ENCODE results near the gene CDH16.

Gene CDH16

GRCh38 chr16:66928702-66929388 lies 10.2 kb upstream of the CDH16 start:
- TF ChIP-seq CTCF (IDR thresholded peaks at IDR 0.05) = no peak
- Histone ChIP-seq H3K27ac (no peak overlapping the region), H3K27me3 (peaks cover 40% of the 10 kb centered on the region), H3K4me1 (ENCODE audit: control insufficient read depth in 1 of 2, insufficient read depth in 1 of 2, low read depth in 1 of 2, low read length in 1 of 2) (peaks cover 8 to 19% of the 10 kb centered on the region in 2 experiments), H3K36me3 (peaks cover 10% of the 10 kb centered on the region), H3K4me3 (ENCODE audit: low read depth in 1 of 2, low read length in 1 of 2) (no peak overlapping the region), H3K9me3 (no peaks in the 10 kb centered on the region)

- Histone ChIP-seq H3K4me1 (ENCODE audit: control insufficient read depth in 1 of 2, insufficient read depth in 1 of 2, low read depth in 1 of 2, low read length in 1 of 2) (peaks cover under 1 to 11% of the 10 kb centered on the region in 2 experiments), H3K36me3 (peaks cover 10% of the 10 kb centered on the region), H3K27me3 (peaks cover 48% of the 10 kb centered on the region), H3K9me3 (no peaks in the 10 kb centered on the region), H3K4me3 (ENCODE audit: low read depth in 1 of 2, low read length in 1 of 2) (no peak overlapping the region), H3K27ac (no peak overlapping the region)
- TF ChIP-seq CTCF (IDR thresholded peaks at IDR 0.05) = no peak
Observed at GRCh38 chr16:66927918-66928649, 9.4 kb upstream of the CDH16 start.

DNA sequence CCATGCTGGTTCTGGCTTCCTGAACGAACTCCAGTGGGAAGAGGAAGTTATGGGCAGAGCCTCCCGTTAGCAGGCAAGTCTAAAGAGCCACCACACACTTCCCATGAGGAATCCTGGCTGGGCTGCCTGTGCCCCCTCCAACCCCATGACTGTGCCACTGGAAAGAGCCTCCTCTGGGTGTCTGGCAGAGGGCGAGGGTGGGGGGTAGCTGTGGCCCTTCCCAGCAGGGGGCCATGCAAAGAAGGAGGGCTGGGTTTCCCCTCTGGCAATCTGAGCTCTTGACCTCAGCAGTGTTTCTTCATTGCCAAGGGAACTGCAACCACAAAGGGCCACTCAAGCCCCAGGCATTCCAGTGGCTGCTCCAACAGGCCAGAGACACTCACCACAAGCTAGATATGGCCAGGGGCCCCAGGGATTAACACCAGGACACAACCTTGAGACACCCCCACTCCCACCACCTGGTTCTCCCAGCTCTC lies 8.3 kb upstream of the CDH16 start:
- H3K9me3 ChIP-seq = no peaks in the 10 kb centered on the region
- H3K27me3 ChIP-seq = peaks cover 59% of the 10 kb centered on the region
- peaks cover 0 to 10% of the 10 kb centered on the region in 2 experiments for H3K4me1 ChIP-seq (ENCODE audit: control insufficient read depth in 1 of 2, insufficient read depth in 1 of 2, low read depth in 1 of 2, low read length in 1 of 2)
- H3K36me3 ChIP-seq = peaks cover 3% of the 10 kb centered on the region
- H3K27ac ChIP-seq = no peak overlapping the region
- TF ChIP-seq CTCF (IDR thresholded peaks at IDR 0.05) = no peak
- no peak overlapping the region for H3K4me3 ChIP-seq (ENCODE audit: low read depth in 1 of 2, low read length in 1 of 2)

- H3K9me3 ChIP-seq = no peaks in the 10 kb centered on the region
- H3K4me1 ChIP-seq (ENCODE audit: control insufficient read depth in 1 of 2, insufficient read depth in 1 of 2, low read depth in 1 of 2, low read length in 1 of 2) = peaks cover 0 to 10% of the 10 kb centered on the region in 2 experiments
- TF ChIP-seq CTCF (IDR thresholded peaks at IDR 0.05) = no peak
- H3K36me3 ChIP-seq = no peaks in the 10 kb centered on the region
- no peak overlapping the region for H3K27ac ChIP-seq
- H3K27me3 ChIP-seq = peaks cover 65% of the 10 kb centered on the region
- no peak overlapping the region for H3K4me3 ChIP-seq (ENCODE audit: low read depth in 1 of 2, low read length in 1 of 2)
Observed at GRCh38 chr16:66926171-66926947, 7.7 kb upstream of the CDH16 start.

DNA sequence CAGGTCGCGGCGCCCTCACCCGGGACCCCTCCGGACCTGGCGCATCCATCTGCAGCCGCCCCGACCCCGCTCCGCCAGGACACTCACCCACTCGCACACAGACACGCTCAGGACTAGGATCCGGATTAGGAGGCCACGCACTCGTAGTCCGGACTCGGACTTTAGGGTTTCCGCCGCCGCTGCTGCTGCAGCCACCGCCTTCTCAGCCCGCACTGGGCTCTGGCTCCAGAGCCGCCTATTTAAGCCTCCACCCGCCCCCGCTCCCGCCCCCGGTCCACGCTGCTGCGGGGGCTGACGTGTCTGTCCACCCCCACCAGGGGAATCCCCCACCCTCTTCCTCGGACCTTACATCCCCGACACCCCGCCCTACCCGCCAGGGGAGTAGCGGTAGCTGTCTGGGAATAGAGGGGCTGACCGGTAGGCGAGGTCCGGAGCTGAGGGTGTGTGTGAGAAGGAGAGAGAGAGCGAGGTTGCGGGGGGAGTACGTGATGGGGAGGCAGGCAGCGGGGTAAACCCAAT lies 6.7 kb upstream of the CDH16 start, which contains the start of gene RRAD:
Gene RRAD (minus strand): TSS at position 214 of the 519 bp plus-strand sequence. CDS start 356 bp downstream, outside the sequence.
- H3K27me3 ChIP-seq = peaks cover 75% of the 10 kb centered on the region
- H3K9me3 ChIP-seq = no peaks in the 10 kb centered on the region
- H3K4me1 ChIP-seq (ENCODE audit: control insufficient read depth in 1 of 2, insufficient read depth in 1 of 2, low read depth in 1 of 2, low read length in 1 of 2) = peaks cover 0 to 10% of the 10 kb centered on the region in 2 experiments
- no peaks in the 10 kb centered on the region for H3K36me3 ChIP-seq
- peak within 1 kb of the TSS; percentile 17 to 36 for H3K4me3 ChIP-seq (ENCODE audit: low read depth in 1 of 2, low read length in 1 of 2)
- H3K27ac ChIP-seq = no peak within 1 kb of the TSS
- TF ChIP-seq CTCF (IDR thresholded peaks at IDR 0.05) = no peak
